K562 (cell line): Measurements from ENCODE around the gene ERICH2. TPM values are rescaled to one million over a fixed set of nuclear protein-coding genes. Genes with fewer than 3 reads are reported as not detected.

Source experiments
- ATAC-seq: fragments of 200-7000 bp; cut with Tn5 transposase; 3 replicates; pipeline ENCODE4 v1.9.1; 2020; ENCODE audit warnings: moderate library complexity
- BruUV-seq: library from RNA; stranded (reverse); fragments of 400-500 nt; replicated peaks from 2 replicates; lab custom pipeline; 2021; lab: Mats Ljungman, UMichigan
- CTCF ChIA-PET: fragments of 300-600 bp; formaldehyde crosslinking; extraction: SDS; loops from one replicate; lab custom pipeline; 2021; ENCODE audit warnings: low intra/inter-chr PET ratio; lab: Yijun Ruan, JAX
- POLR2A ChIA-PET: fragments of 300-600, 350-650 bp; sonication (Branson Sonifier 250); formaldehyde crosslinking; extraction: SDS; loops from one replicate; lab custom pipeline; 2021; ENCODE audit warnings: antibody characterized with exemption, inconsistent platforms; lab: Yijun Ruan, JAX
- DNase-seq, 4 experiments: peaks; one replicate each; pipeline versions ENCODE4 v3.0.0 to v3.0.0-alpha.2; 2011 to 2018; ENCODE audit warnings: low spot score in 3 of 4, mixed read lengths in 3 of 4; ENCODE audit errors: extremely low read depth in 1 of 4
- FAIRE-seq: peaks from 2 replicates; lab custom pipeline; 2011; peaks lifted over from hg19 to GRCh38; lab: Jason Lieb, UNC
- H2AFZ ChIP-seq: 2 replicates; pipeline ENCODE4 v1.6.0; 2011; ENCODE audit warnings: low read depth, low read length, control low read depth, inconsistent platforms
- H3K27ac ChIP-seq: fragments of 200-600 bp; 3 replicates; pipeline ENCODE4 v1.8.0; 2011; ENCODE audit warnings: low read depth, mild to moderate bottlenecking, control low read depth, inconsistent platforms, low read length, moderate library complexity, mixed read lengths; ENCODE audit errors: extremely low read depth
- H3K27me3 ChIP-seq, 2 experiments: fragments of 300-600 bp in 1 of 2; 2 replicates in 1 of 2; 3 replicates in 1 of 2; pipeline versions ENCODE4 v1.6.0 to v1.8.0; 2011; ENCODE audit warnings: inconsistent platforms in 2 of 2, low read length in 2 of 2, mild to moderate bottlenecking in 1 of 2, mixed read lengths in 1 of 2, moderate library complexity in 1 of 2; ENCODE audit not compliant: control insufficient read depth in 2 of 2, insufficient read depth in 2 of 2
- H3K36me3 ChIP-seq: fragments of 300-600 bp; 3 replicates; pipeline ENCODE4 v1.8.0; 2011; ENCODE audit warnings: mild to moderate bottlenecking, low read length, inconsistent platforms; ENCODE audit not compliant: control insufficient read depth, insufficient read depth
- H3K4me1 ChIP-seq, 2 experiments: fragments of 200-600 bp in 1 of 2; replicated peaks in 1 of 2; 2 replicates in 1 of 2; 3 replicates in 1 of 2; pipeline versions ENCODE4 v1.5.1 to v1.8.0; 2011; ENCODE audit warnings: inconsistent platforms in 2 of 2, low read length in 2 of 2, mild to moderate bottlenecking in 1 of 2, mixed read lengths in 1 of 2, moderate library complexity in 1 of 2; ENCODE audit not compliant: control insufficient read depth in 2 of 2, insufficient read depth in 2 of 2
- H3K4me2 ChIP-seq: 2 replicates; pipeline ENCODE4 v1.6.1; 2011; ENCODE audit warnings: low read length, control low read depth, inconsistent platforms, mixed read lengths; ENCODE audit not compliant: insufficient read depth
- H3K4me3 ChIP-seq: fragments of 200-600 bp; sonication (generic), shearing (Covaris generic); 2 replicates; pipeline ENCODE4 v1.5.1; 2016; ENCODE audit warnings: control low read depth, inconsistent platforms
- H3K79me2 ChIP-seq: fragments of 200-600 bp; 3 replicates; pipeline ENCODE4 v1.8.0; 2011; ENCODE audit warnings: low read length, inconsistent platforms; ENCODE audit not compliant: control insufficient read depth, insufficient read depth
- H3K9ac ChIP-seq, 2 experiments: 2 replicates each; pipeline versions ENCODE4 v1.6.0 to v1.6.1; 2011; ENCODE audit warnings: low read depth in 2 of 2, low read length in 2 of 2, control low read depth in 1 of 2, inconsistent platforms in 1 of 2, mild to moderate bottlenecking in 1 of 2, mixed read lengths in 1 of 2; ENCODE audit not compliant: insufficient read depth in 1 of 2
- H3K9me1 ChIP-seq: one replicate; pipeline ENCODE4 v1.6.0; 2011; ENCODE audit warnings: inconsistent platforms, mild to moderate bottlenecking, low read length, moderate library complexity; ENCODE audit not compliant: control insufficient read depth, insufficient read depth
- H3K9me3 ChIP-seq: replicated peaks from 2 replicates; pipeline ENCODE4 v1.5.1; 2011; ENCODE audit warnings: low read depth, low read length, inconsistent platforms; ENCODE audit not compliant: control insufficient read depth, insufficient read depth
- H4K20me1 ChIP-seq: replicated peaks from 2 replicates; pipeline ENCODE4 v1.6.1; 2011; ENCODE audit warnings: low read length, inconsistent platforms, mixed read lengths; ENCODE audit not compliant: control insufficient read depth, insufficient read depth
- ARID3B ChIP-seq: fragments of 250-450 bp; sonication (Bioruptor Pico); IDR thresholded peaks from 2 replicates; pipeline ENCODE4 v1.4.0; 2020; ENCODE audit warnings: borderline replicate concordance
- DACH1 ChIP-seq: fragments of 450-650 bp; IDR thresholded peaks from 2 replicates; pipeline ENCODE4 v1.6.1; 2018; ENCODE audit not compliant: partially characterized antibody
- E2F3 ChIP-seq: fragments of 250-450 bp; sonication (Bioruptor Pico); IDR thresholded peaks from 2 replicates; pipeline ENCODE4 v1.4.0; 2020; ENCODE audit warnings: mild to moderate bottlenecking
- MEIS2 ChIP-seq: fragments of 450-650 bp; IDR thresholded peaks from 2 replicates; pipeline ENCODE4 v1.6.1; 2014; ENCODE audit warnings: mild to moderate bottlenecking; ENCODE audit not compliant: partially characterized antibody
- RAD21 ChIP-seq, 2 experiments: fragments of 250-450 bp in 1 of 2; fragments of 450-650 bp in 1 of 2; sonication (Bioruptor Pico) in 1 of 2; formaldehyde crosslinking in 1 of 2; IDR thresholded peaks in 1 of 2; conservative IDR thresholded peaks in 1 of 2; 2 replicates each; pipeline versions ENCODE4 v1.4.0 to v1.8.0; 2020 to 2022; ENCODE audit warnings: mild to moderate bottlenecking in 2 of 2, moderate library complexity in 1 of 2
- REST ChIP-seq, 2 experiments: fragments of 450-650 bp; formaldehyde crosslinking in 1 of 2; IDR thresholded peaks; 2 replicates each; pipeline versions ENCODE4 v1.4.0 to v1.6.1; 2014 to 2020; ENCODE audit warnings: mild to moderate bottlenecking in 2 of 2, borderline replicate concordance in 1 of 2, low read depth in 1 of 2
- SPI1 ChIP-seq: IDR thresholded peaks from 2 replicates; pipeline ENCODE4 v1.6.1; 2011; ENCODE audit warnings: low read depth, low read length, control low read depth, borderline replicate concordance
- WGBS: fragments of 100-300 bp; shearing (Covaris generic); methylation state at CpG from one replicate; pipeline ENCODE4 v1.1.6; 2016; ENCODE audit warnings: low coverage, mixed read lengths; ENCODE audit not compliant: insufficient coverage; ENCODE audit errors: missing lambda C conversion rate; 5-methylcytosine and 5-hydroxymethylcytosine counted together
- in situ Hi-C: fragments of 300-500 bp; cut with MboI; formaldehyde crosslinking; loops from 4 replicates; pipeline ENCODE4 v1.15.0; 2018; ENCODE audit warnings: inconsistent platforms, mixed read lengths
- intact Hi-C: fragments of 100-400 bp; cut with micrococcal nuclease; formaldehyde crosslinking; loops from 2 replicates; pipeline ENCODE4 v1.14.2; 2022
- polyA plus RNA-seq, 8 experiments: library from polyadenylated mRNA; depleted of rRNA in 4 of 8; stranded (reverse) in 5 of 8; unstranded in 3 of 8; fragments of >200 nt; fragmentation: Nextera tagmentation in 2 of 8; fragmentation: Illumina TruSeq in 1 of 8; extraction: Ambion mirVana in 2 of 8; extraction: Trizol in 1 of 8; gene quantifications; 2 replicates each; pipeline versions ENCODE4 v1.2.1 to v1.2.3, GENCODE V29; 2011 to 2014; ENCODE audit warnings: inconsistent platforms in 1 of 8, missing spikeins in 1 of 8
- total RNA-seq, 7 experiments: library from RNA; depleted of rRNA in 6 of 7; stranded (reverse); fragments of >200 nt in 6 of 7; fragmentation: Illumina TruSeq in 2 of 7; extraction: Trizol in 2 of 7; gene quantifications; 2 replicates each; pipeline versions ENCODE4 v1.2.1 to v1.2.3, GENCODE V29; 2011 to 2021; ENCODE audit warnings: low replicate concordance in 1 of 7
- TF ChIP-seq, protein P1 (sequence below): fragments of 250-450 bp; sonication (Bioruptor Pico); IDR thresholded peaks from 2 replicates; pipeline ENCODE4 v1.5.0; 2021; ENCODE audit warnings: mild to moderate bottlenecking, borderline replicate concordance

Gene ERICH2
- total and polyA plus RNA-seq, 9 of the 15 experiments (the other 6 are each of a cell fraction or from before 2014, with no cell fraction given) = 0.85 to 2.4 (median 1.6) TPM

DNA sequence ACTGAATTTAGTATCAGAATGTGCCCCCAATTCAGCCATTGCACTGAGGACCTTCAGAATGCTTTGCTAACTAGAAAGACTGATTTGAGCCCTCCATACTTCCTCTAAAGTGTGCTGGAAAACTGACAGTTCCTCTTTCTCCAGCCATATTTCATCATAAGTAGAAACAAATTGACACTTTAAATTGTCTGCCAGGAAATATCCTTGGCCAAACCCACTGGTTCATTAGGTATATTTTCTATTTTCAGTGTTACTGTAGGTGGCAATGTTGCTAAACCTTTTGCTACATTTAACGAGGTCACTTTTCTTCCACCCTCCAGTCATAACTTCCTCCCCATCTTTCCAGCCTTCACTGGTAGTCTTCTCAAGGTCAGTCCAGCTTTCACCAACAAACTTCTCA is 33.5 kb upstream of the ERICH2 start:
- in situ Hi-C loops (no loop called here), intact Hi-C loops (loop anchor here (1.0 kb wide), 1 partner anchor 76 kb away; no protein-coding TSS in a partner anchor)
- DNase-seq (peak in 1 of 4 experiments; percentile 27), FAIRE-seq (peak; percentile 73), ATAC-seq (no peak)
- no peak overlapping the region for H3K9ac ChIP-seq
- H3K4me1 ChIP-seq = peaks cover 6 to 19% of the 10 kb centered on the region in 2 experiments; a peak in 3 of 5 replicates
- H3K4me2 ChIP-seq = no peak overlapping the region
- 14% methylated on average over 1 of the region's 1 CpG for WGBS
- no peaks in the 10 kb centered on the region for H3K79me2 ChIP-seq
- H3K9me3 ChIP-seq = 0 out of 2 replicates have a peak, but pooled peaks cover 4% of the 10 kb centered on the region
- ChIA-PET POLR2A (interaction anchor here (0.9 to 1.3 kb wide), 2 partner anchors 35 to 53 kb away, joined by 3 to 4 read pairs; no protein-coding TSS in a partner anchor), CTCF (interaction anchor here (0.6 kb wide), 1 partner anchor 79 kb away, joined by 3 read pairs; no protein-coding TSS in a partner anchor)
- no peaks in the 10 kb centered on the region for H3K36me3 ChIP-seq
- H4K20me1 ChIP-seq = no peaks in the 10 kb centered on the region
- H3K4me3 ChIP-seq = no peak overlapping the region
- H3K27ac ChIP-seq = no peak overlapping the region
- no peak overlapping the region for H2AFZ ChIP-seq
- no peaks in the 10 kb centered on the region for H3K27me3 ChIP-seq
- no peaks in the 10 kb centered on the region for H3K9me1 ChIP-seq
- BruUV-seq = no TSS peak
- TF ChIP-seq, protein P1, sequence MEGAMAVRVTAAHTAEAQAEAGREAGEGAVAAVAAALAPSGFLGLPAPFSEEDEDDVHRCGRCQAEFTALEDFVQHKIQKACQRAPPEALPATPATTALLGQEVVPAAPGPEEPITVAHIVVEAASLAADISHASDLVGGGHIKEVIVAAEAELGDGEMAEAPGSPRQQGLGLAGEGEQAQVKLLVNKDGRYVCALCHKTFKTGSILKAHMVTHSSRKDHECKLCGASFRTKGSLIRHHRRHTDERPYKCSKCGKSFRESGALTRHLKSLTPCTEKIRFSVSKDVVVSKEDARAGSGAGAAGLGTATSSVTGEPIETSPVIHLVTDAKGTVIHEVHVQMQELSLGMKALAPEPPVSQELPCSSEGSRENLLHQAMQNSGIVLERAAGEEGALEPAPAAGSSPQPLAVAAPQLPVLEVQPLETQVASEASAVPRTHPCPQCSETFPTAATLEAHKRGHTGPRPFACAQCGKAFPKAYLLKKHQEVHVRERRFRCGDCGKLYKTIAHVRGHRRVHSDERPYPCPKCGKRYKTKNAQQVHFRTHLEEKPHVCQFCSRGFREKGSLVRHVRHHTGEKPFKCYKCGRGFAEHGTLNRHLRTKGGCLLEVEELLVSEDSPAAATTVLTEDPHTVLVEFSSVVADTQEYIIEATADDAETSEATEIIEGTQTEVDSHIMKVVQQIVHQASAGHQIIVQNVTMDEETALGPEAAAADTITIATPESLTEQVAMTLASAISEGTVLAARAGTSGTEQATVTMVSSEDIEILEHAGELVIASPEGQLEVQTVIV (CRISPR knock-in tag) = no peak
- TF ChIP-seq RAD21 (CRISPR knock-in tag; conservative IDR thresholded peaks at IDR 0.05 in 1 of 2, IDR thresholded peaks at IDR 0.05 in 1 of 2) (peak in 1 of 2 experiments; percentile 47; a peak in 2 of 4 replicates), REST (IDR thresholded peaks at IDR 0.05; ENCODE audit: borderline replicate concordance) (0 out of 2 replicates have a peak, but pooled peaks have one; percentile 18), REST (CRISPR knock-in tag; IDR thresholded peaks at IDR 0.05; ENCODE audit: low read depth) (no peak), DACH1 (no peak), ARID3B (CRISPR knock-in tag) (no peak), SPI1 (0 out of 2 replicates have a peak, but pooled peaks have one; percentile 3), E2F3 (no peak), MEIS2 (peak; percentile 55)
